ENCODE measurements around the gene SLC22A1. TPM values are rescaled to one million over a fixed set of nuclear protein-coding genes. Genes with fewer than 3 reads are reported as not detected.
"Not testable (repeated sequence)": the region's sequence is repeated elsewhere in the genome, so short reads cannot be mapped to it uniquely, and the experiment has no call there.

The SLC22A1 gene
- total RNA-seq, 1 donor from 2014 or later: 1.7 TPM

- DNase-seq (ENCODE audit: low spot score): no peak
Measured at GRCh38 chr6:160137130-160137988, 15.7 kb downstream of the SLC22A1 start.

- DNase-seq (ENCODE audit: low spot score): peak; percentile 78
Measured at GRCh38 chr6:160137989-160138835, 16.6 kb downstream of the SLC22A1 start.

GRCh38 chr6:160138839-160139419 lies 17.3 kb downstream of the SLC22A1 start:
- DNase-seq (ENCODE audit: low spot score): no peak

GRCh38 chr6:160139420-160139851 lies 17.8 kb downstream of the SLC22A1 start:
- DNase-seq (ENCODE audit: low spot score): peak; percentile 93

- not testable (repeated sequence) for DNase-seq (ENCODE audit: low spot score)
Measured at GRCh38 chr6:160140493-160140892, 18.9 kb downstream of the SLC22A1 start.

- peak; percentile 90 for DNase-seq (ENCODE audit: low spot score)
Measured at GRCh38 chr6:160141001-160141726, 19.5 kb downstream of the SLC22A1 start.

- no peak for DNase-seq (ENCODE audit: low spot score)
Measured at GRCh38 chr6:160142115-160142715, 20.6 kb downstream of the SLC22A1 start.

GRCh38 chr6:160146454-160147145 lies 25.0 kb downstream of the SLC22A1 start:
- no peak for DNase-seq (ENCODE audit: low spot score)

GRCh38 chr6:160147146-160147536 lies 25.5 kb downstream of the SLC22A1 start:
- DNase-seq (ENCODE audit: low spot score): no peak

- DNase-seq (ENCODE audit: low spot score): no peak
Measured at GRCh38 chr6:160154471-160154870, 32.9 kb downstream of the SLC22A1 start.

- DNase-seq (ENCODE audit: low spot score): peak; percentile 20
Measured at GRCh38 chr6:160156842-160157241, 35.2 kb downstream of the SLC22A1 start.

- DNase-seq (ENCODE audit: low spot score): peak; percentile 45
Measured at GRCh38 chr6:160160450-160160849, 38.8 kb downstream of the SLC22A1 start.

- no peak for DNase-seq (ENCODE audit: low spot score)
Measured at GRCh38 chr6:160160929-160161646, 39.5 kb downstream of the SLC22A1 start.

- DNase-seq (ENCODE audit: low spot score): no peak
Measured at GRCh38 chr6:160161647-160161986, 40.0 kb downstream of the SLC22A1 start.

GRCh38 chr6:160162030-160162566 lies 40.5 kb downstream of the SLC22A1 start:
- no peak for DNase-seq (ENCODE audit: low spot score)

GRCh38 chr6:160163425-160163824 lies 41.8 kb downstream of the SLC22A1 start:
- no peak for DNase-seq (ENCODE audit: low spot score)

- DNase-seq (ENCODE audit: low spot score): peak; percentile 43
Measured at GRCh38 chr6:160163912-160164311, 42.3 kb downstream of the SLC22A1 start.

GRCh38 chr6:160165928-160166327 lies 44.3 kb downstream of the SLC22A1 start:
- not testable (repeated sequence) for DNase-seq (ENCODE audit: low spot score)

- DNase-seq (ENCODE audit: low spot score): no peak
Measured at GRCh38 chr6:160167604-160168399, 46.2 kb downstream of the SLC22A1 start.

Data from umbilical cord (tissue), 2 donors.